PC-9 (cell line): ENCODE measurements around the gene IFI27. TPM values are rescaled to one million over a fixed set of nuclear protein-coding genes. Genes with fewer than 3 reads are reported as not detected.

ENCODE experiments used
- BruUV-seq: library from RNA; stranded (reverse); fragments of 400-500 nt; replicated peaks from 2 replicates; lab custom pipeline; 2021; lab: Mats Ljungman, UMichigan
- CTCF ChIA-PET: fragments of 300-600 bp; sonication (Branson Sonifier 250); formaldehyde crosslinking; loops from one replicate; lab custom pipeline; 2022; ENCODE audit warnings: antibody characterized with exemption; lab: Charles Lee
- POLR2A ChIA-PET: fragments of 300-600 bp; sonication (Branson Sonifier 250); formaldehyde crosslinking; loops from one replicate; lab custom pipeline; 2022; ENCODE audit warnings: antibody characterized with exemption; ENCODE audit not compliant: unreplicated experiment; lab: Charles Lee
- DNase-seq, 2 experiments: peaks; one replicate each; pipeline versions ENCODE4 v3.0.0 to v3.0.0-alpha.2; 2015 to 2022; ENCODE audit warnings: mixed read lengths in 1 of 2
- H2AFZ ChIP-seq: fragments of 200-600 bp; sonication (generic); 2 replicates; pipeline ENCODE4 v1.8.1; 2017; ENCODE audit warnings: antibody characterized with exemption
- H3F3A ChIP-seq: fragments of 200-600 bp; sonication (generic); 2 replicates; pipeline ENCODE4 v1.8.1; 2017; ENCODE audit warnings: antibody characterized with exemption, mild to moderate bottlenecking, low read depth; ENCODE audit not compliant: insufficient read depth
- H3K27ac ChIP-seq: fragments of 200-600 bp; sonication (generic); 2 replicates; pipeline ENCODE4 v1.6.1; 2016; ENCODE audit warnings: mixed run types
- H3K27me3 ChIP-seq: fragments of 200-600 bp; sonication (generic); 2 replicates; pipeline ENCODE4 v1.6.1; 2016; ENCODE audit warnings: low read depth, mixed run types; ENCODE audit not compliant: insufficient read depth
- H3K36me3 ChIP-seq: fragments of 200-600 bp; sonication (generic); 2 replicates; pipeline ENCODE4 v1.6.1; 2016; ENCODE audit warnings: low read depth, mixed run types
- H3K4me1 ChIP-seq: fragments of 200-600 bp; sonication (generic); replicated peaks from 2 replicates; pipeline ENCODE4 v1.6.1; 2016; ENCODE audit warnings: mixed run types; ENCODE audit not compliant: insufficient read depth
- H3K4me2 ChIP-seq: fragments of 200-600 bp; sonication (generic); 2 replicates; pipeline ENCODE4 v1.6.1; 2017; ENCODE audit warnings: mixed run types
- H3K4me3 ChIP-seq: fragments of 200-600 bp; sonication (generic); 2 replicates; pipeline ENCODE4 v1.6.1; 2016; ENCODE audit warnings: mixed run types
- H3K79me2 ChIP-seq: fragments of 200-600 bp; sonication (generic); 2 replicates; pipeline ENCODE4 v1.6.1; 2017; ENCODE audit warnings: low read depth, mixed run types
- H3K9me2 ChIP-seq: fragments of 200-600 bp; sonication (generic); 2 replicates; pipeline ENCODE4 v1.8.1; 2017; ENCODE audit warnings: mild to moderate bottlenecking; ENCODE audit not compliant: insufficient read depth
- H3K9me3 ChIP-seq: fragments of 200-600 bp; sonication (generic); 2 replicates; pipeline ENCODE4 v1.8.1; 2016; ENCODE audit warnings: low read depth; ENCODE audit not compliant: insufficient read depth
- H4K20me1 ChIP-seq: fragments of 200-600 bp; sonication (generic); 2 replicates; pipeline ENCODE4 v1.8.1; 2017; ENCODE audit not compliant: insufficient read depth
- EZH2 ChIP-seq: fragments of 200-600 bp; sonication (generic); IDR thresholded peaks from 2 replicates; pipeline ENCODE4 v1.8.0; 2017; ENCODE audit warnings: antibody characterized with exemption, low read depth
- intact Hi-C: fragments of 100-400 bp; cut with micrococcal nuclease; formaldehyde crosslinking; loops from one replicate; pipeline ENCODE4 v1.10.0; 2022; ENCODE audit not compliant: unreplicated experiment
- total RNA-seq: library from RNA; stranded (reverse); gene quantifications from 2 replicates; pipeline ENCODE4 v1.2.3, GENCODE V29; 2021
- TF ChIP-seq, protein P1 (sequence below): fragments of 200-600 bp; sonication (generic); conservative IDR thresholded peaks from 2 replicates; pipeline ENCODE4 v1.6.1; 2017; ENCODE audit warnings: mixed run types, antibody characterized with exemption, mild to moderate bottlenecking, moderate library complexity

The IFI27 gene
- total RNA-seq, 1 experiment from 2014 or later, result 1.1 TPM

DNA sequence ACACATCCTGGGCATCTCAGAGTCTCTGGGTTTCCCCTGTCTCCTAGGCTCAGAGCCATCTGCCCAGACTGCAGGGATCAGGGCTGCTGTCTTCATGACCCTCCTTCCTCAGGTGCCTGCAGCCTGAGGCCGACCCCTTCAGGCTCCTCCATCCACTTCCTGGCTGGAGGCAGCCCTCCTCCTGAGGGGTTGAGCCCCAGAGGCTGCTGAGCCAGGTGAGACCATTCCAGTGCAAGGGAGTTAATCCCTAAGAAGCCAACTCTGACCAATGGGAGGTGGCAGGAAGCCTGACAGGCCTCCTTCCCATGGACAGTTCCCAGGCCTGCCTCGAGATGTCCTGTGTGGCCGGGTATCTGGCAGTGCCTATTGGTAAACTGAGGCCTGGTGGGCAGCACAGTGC lies 55.2 kb downstream of the IFI27 start:
- DNase-seq, result no peak
- ChIA-PET CTCF (no interaction called here), POLR2A (no interaction called here)
- H3K27ac ChIP-seq, result no peak overlapping the region
- no peaks in the 10 kb centered on the region for H3F3A ChIP-seq
- H3K4me3 ChIP-seq, result no peak overlapping the region
- H3K27me3 ChIP-seq, result peaks cover 44% of the 10 kb centered on the region
- H3K36me3 ChIP-seq, result no peaks in the 10 kb centered on the region
- no peaks in the 10 kb centered on the region for H4K20me1 ChIP-seq
- intact Hi-C loops, result no loop called here
- no TSS peak for BruUV-seq
- H3K4me1 ChIP-seq, result no peaks in the 10 kb centered on the region
- no peaks in the 10 kb centered on the region for H3K9me3 ChIP-seq
- no peaks in the 10 kb centered on the region for H3K79me2 ChIP-seq
- no peaks in the 10 kb centered on the region for H3K9me2 ChIP-seq
- no peak overlapping the region for H3K4me2 ChIP-seq
- no peak for TF ChIP-seq EZH2
- TF ChIP-seq, protein P1, sequence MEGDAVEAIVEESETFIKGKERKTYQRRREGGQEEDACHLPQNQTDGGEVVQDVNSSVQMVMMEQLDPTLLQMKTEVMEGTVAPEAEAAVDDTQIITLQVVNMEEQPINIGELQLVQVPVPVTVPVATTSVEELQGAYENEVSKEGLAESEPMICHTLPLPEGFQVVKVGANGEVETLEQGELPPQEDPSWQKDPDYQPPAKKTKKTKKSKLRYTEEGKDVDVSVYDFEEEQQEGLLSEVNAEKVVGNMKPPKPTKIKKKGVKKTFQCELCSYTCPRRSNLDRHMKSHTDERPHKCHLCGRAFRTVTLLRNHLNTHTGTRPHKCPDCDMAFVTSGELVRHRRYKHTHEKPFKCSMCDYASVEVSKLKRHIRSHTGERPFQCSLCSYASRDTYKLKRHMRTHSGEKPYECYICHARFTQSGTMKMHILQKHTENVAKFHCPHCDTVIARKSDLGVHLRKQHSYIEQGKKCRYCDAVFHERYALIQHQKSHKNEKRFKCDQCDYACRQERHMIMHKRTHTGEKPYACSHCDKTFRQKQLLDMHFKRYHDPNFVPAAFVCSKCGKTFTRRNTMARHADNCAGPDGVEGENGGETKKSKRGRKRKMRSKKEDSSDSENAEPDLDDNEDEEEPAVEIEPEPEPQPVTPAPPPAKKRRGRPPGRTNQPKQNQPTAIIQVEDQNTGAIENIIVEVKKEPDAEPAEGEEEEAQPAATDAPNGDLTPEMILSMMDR, result no peak
- no peak overlapping the region for H2AFZ ChIP-seq

Other genes with a start within 250 kb of the IFI27 start
- not detected in 2 replicates for gene FAM181A, start 183.4 kb upstream of the IFI27 start, total RNA-seq
- gene ASB2, start 134.2 kb upstream of the IFI27 start, total RNA-seq, result not detected in 2 replicates
- not detected in 2 replicates for gene CCDC197, start 113.4 kb upstream of the IFI27 start, total RNA-seq
- 0.43 and 0.55 TPM in 2 replicates for gene OTUB2, start 84.4 kb upstream of the IFI27 start, total RNA-seq
- 25.6 and 40.4 TPM in 2 replicates for gene DDX24, start 29.5 kb upstream of the IFI27 start, total RNA-seq
- gene IFI27L1, start 29.4 kb upstream of the IFI27 start, total RNA-seq, result 9.7 and 13.2 TPM in 2 replicates
- 5.4 and 5.6 TPM in 2 replicates for gene IFI27L2, start 18.9 kb downstream of the IFI27 start, total RNA-seq
- not detected in 2 replicates for gene PPP4R4, start 63.6 kb downstream of the IFI27 start, total RNA-seq
- not detected in 2 replicates for gene SERPINA10, start 182.5 kb downstream of the IFI27 start, total RNA-seq
- not detected in 2 replicates for gene SERPINA6, start 212.6 kb downstream of the IFI27 start, total RNA-seq